Effector memory CD4-positive, alpha-beta T cell (primary cell): ENCODE measurements around the gene LRBA.

Experiments used
- DNase-seq, 3 donors: peaks; one replicate each; pipeline ENCODE4 v3.0.0-alpha.2; 2020
- H3K27ac ChIP-seq: 2 replicates; pipeline ENCODE4 v1.7.0; 2013; ENCODE audit warnings: mild to moderate bottlenecking, low read length, moderate library complexity; ENCODE audit not compliant: insufficient read depth, poor library complexity, severe bottlenecking
- H3K27me3 ChIP-seq: replicated peaks from 2 replicates; pipeline ENCODE4 v1.7.0; 2013; ENCODE audit warnings: mild to moderate bottlenecking, low read length; ENCODE audit not compliant: insufficient read depth, control insufficient read depth, poor library complexity, severe bottlenecking
- H3K36me3 ChIP-seq: 2 replicates; pipeline ENCODE4 v1.7.0; 2013; ENCODE audit warnings: mild to moderate bottlenecking, low read length, moderate library complexity; ENCODE audit not compliant: control insufficient read depth, insufficient read depth
- H3K4me1 ChIP-seq: 2 replicates; pipeline ENCODE4 v1.7.0; 2013; ENCODE audit warnings: low read length, mild to moderate bottlenecking; ENCODE audit not compliant: control insufficient read depth, insufficient read depth, poor library complexity, severe bottlenecking
- H3K4me3 ChIP-seq: 2 replicates; pipeline ENCODE4 v1.7.0; 2013; ENCODE audit warnings: low read length, low read depth, mild to moderate bottlenecking; ENCODE audit not compliant: insufficient read depth, poor library complexity, severe bottlenecking
- H3K9me3 ChIP-seq: 2 replicates; pipeline ENCODE4 v1.7.0; 2013; ENCODE audit warnings: mild to moderate bottlenecking, low read length, moderate library complexity; ENCODE audit not compliant: control insufficient read depth

Gene LRBA

DNA sequence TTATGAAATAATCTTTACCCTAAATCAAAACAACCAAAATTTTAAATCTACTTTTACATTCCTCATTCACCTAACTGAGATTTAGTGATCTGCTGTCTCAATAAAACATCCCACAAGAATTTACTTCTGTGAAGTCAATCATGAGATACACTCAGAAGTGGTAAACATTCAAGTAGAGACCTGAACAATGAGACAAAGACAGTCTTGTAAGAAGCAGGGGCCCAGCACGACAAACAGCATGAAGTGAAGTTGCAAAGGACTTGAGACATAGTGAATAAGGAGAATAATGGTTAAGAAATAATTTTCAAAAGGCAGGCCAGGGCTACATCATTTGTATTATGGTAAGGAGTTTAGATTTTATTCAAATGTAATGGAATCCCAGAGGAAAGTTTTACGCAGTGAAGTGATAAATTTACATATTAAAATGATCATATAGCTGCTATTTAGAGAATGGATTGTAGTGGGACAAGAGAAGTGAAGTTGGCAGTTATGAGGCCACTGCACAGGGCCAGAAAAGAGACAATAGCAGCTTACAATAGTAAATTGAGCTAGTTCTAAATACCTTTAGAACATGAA lies 331.2 kb downstream of the LRBA start:
- no peak overlapping the region for H3K4me3 ChIP-seq
- no peaks in the 10 kb centered on the region for H3K36me3 ChIP-seq
- no peaks in the 10 kb centered on the region for H3K27me3 ChIP-seq
- no peaks in the 10 kb centered on the region for H3K9me3 ChIP-seq
- H3K27ac ChIP-seq, result no peak overlapping the region
- no peaks in the 10 kb centered on the region for H3K4me1 ChIP-seq
- no peak for DNase-seq

DNA sequence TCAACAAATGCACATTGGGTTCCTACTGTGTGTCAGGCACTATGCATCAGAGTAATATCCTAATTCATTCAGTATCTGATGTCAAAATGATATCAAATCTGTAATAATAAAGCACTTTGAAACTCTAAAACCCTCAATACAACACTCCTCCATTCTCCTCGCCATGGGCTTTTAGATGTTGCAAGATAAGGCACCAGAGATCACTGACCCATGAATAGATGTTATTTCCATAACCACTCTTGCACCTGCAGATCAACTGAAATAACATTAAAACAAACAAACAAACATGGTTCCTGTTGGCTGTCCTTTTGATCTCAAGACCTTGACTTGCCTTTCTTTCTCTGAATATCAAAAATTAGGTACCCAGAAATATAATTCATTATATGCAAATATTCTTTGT lies 333.0 kb downstream of the LRBA start:
- Histone ChIP-seq H3K27ac (no peak overlapping the region), H3K4me1 (no peaks in the 10 kb centered on the region), H3K4me3 (no peak overlapping the region), H3K9me3 (no peaks in the 10 kb centered on the region), H3K36me3 (no peaks in the 10 kb centered on the region), H3K27me3 (no peaks in the 10 kb centered on the region)
- no peak for DNase-seq

DNA sequence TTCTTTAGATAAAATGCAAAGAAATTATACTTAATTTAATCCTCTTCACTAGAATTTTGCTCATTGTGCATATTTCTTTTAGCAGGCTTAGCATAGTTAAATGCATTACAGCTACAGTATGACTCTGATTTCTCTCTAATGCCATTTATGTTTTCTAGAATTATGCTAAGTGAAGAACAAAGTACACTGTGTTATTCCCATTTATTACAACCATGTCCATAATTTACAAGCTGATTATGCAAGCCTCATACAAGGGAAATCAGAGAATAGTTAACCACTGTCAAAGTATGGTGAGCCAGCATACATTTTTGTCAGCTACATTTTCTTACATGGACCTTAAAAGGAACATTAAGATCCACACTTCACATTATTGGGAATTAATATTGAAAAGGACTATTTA lies 334.0 kb downstream of the LRBA start:
- Histone ChIP-seq H3K9me3 (no peaks in the 10 kb centered on the region), H3K27ac (no peak overlapping the region), H3K27me3 (no peaks in the 10 kb centered on the region), H3K4me3 (no peak overlapping the region), H3K36me3 (no peaks in the 10 kb centered on the region), H3K4me1 (no peaks in the 10 kb centered on the region)
- DNase-seq, result no peak

- DNase-seq, result no peak
- no peak overlapping the region for H3K27ac ChIP-seq
These were observed 334.4 kb downstream of the LRBA start for GRCh38 chr4:150680651-150681050.

GRCh38 chr4:150679765-150680343 lies 335.2 kb downstream of the LRBA start:
- no peak for DNase-seq
- H3K27me3 ChIP-seq, result no peaks in the 10 kb centered on the region
- H3K4me1 ChIP-seq, result no peaks in the 10 kb centered on the region
- no peaks in the 10 kb centered on the region for H3K36me3 ChIP-seq
- no peaks in the 10 kb centered on the region for H3K9me3 ChIP-seq
- H3K27ac ChIP-seq, result no peak overlapping the region
- no peak overlapping the region for H3K4me3 ChIP-seq

More at GRCh38 chr4:150680651-150681050, 334.4 kb downstream of the LRBA start:
- H3K4me3 ChIP-seq, result no peak overlapping the region
- H3K9me3 ChIP-seq, result no peaks in the 10 kb centered on the region
- H3K27me3 ChIP-seq, result no peaks in the 10 kb centered on the region
- no peaks in the 10 kb centered on the region for H3K4me1 ChIP-seq
- no peaks in the 10 kb centered on the region for H3K36me3 ChIP-seq

DNA sequence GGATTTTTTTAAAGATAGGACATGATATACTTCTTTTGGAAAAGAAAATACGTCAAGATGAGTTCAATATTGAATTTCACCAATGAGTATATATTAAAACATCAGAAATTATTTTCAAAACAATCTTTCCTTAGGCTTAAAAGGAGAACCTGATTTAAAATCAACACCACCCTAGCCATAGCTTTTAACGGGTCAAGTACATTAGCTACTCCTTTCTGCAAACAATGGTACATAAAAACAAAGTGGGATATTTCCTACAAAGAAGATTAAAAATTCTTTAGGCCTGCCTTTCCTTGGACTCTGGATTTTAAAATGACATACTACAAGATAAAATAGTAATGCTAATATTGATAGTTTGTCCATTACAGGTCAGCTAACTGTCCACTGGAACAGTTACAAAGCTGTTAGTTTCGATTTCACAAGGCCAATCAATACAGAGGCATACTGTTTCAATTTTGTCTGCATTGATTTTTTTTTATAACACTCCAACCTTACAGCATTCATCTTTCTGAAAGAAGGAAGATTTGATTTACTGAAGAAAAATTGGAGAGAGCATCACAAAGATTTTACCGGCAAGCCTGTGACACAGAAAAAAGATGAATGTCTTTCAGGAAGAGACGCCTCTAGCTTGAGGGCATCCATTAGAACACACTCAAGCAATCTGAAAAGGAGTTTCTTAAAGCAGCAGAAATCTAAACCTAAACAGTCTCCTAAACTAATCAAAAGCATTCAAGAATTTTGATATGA lies 335.9 kb downstream of the LRBA start:
- Histone ChIP-seq H3K4me1 (no peaks in the 10 kb centered on the region), H3K4me3 (no peak overlapping the region), H3K9me3 (no peaks in the 10 kb centered on the region), H3K36me3 (no peaks in the 10 kb centered on the region), H3K27me3 (no peaks in the 10 kb centered on the region), H3K27ac (no peak overlapping the region)
- no peak for DNase-seq

DNA sequence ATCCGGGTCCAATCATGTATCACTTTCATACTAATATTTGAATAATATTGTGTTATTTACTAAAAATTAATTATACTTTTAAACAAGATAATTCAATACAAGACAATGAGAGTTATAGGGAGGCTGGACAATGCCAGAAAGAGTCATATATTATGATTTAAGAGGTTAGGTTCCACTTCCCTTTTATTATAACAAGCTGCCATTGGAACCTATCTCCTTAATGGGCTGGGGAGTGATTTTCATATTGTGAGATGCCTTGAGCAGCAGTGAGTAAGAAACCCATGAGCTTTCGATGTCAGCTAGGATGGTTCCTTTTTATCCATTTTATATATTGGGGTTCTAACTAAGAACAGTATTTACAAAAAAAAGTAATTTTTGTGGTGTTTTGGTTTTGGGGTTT lies 341.3 kb downstream of the LRBA start:
- Histone ChIP-seq H3K4me3 (no peak overlapping the region), H3K9me3 (no peaks in the 10 kb centered on the region), H3K36me3 (no peaks in the 10 kb centered on the region), H3K4me1 (no peaks in the 10 kb centered on the region), H3K27ac (no peak overlapping the region), H3K27me3 (no peaks in the 10 kb centered on the region)
- DNase-seq, result no peak

DNA sequence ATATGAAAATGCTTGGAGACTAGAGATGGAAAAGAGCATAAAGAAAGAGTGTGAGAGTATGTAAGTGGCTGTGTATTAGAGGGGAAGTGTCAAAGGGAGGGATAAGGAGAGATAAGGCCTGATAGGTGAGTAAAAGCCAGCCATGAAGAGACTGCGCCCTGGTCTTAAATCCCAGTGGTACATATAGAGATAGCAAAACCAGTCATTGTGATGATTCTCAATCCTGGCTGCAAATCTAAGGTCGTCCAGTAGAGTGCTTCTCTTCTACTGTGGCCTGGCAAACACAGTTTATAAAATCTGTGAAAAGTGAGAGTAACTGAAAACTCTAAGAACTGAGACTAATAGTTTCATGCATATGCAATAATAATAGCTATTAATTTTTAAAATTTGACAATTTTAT lies 346.3 kb downstream of the LRBA start:
- no peak overlapping the region for H3K4me3 ChIP-seq
- no peaks in the 10 kb centered on the region for H3K9me3 ChIP-seq
- no peaks in the 10 kb centered on the region for H3K36me3 ChIP-seq
- no peak for DNase-seq
- H3K27ac ChIP-seq, result no peak overlapping the region
- no peaks in the 10 kb centered on the region for H3K4me1 ChIP-seq
- no peaks in the 10 kb centered on the region for H3K27me3 ChIP-seq

DNA sequence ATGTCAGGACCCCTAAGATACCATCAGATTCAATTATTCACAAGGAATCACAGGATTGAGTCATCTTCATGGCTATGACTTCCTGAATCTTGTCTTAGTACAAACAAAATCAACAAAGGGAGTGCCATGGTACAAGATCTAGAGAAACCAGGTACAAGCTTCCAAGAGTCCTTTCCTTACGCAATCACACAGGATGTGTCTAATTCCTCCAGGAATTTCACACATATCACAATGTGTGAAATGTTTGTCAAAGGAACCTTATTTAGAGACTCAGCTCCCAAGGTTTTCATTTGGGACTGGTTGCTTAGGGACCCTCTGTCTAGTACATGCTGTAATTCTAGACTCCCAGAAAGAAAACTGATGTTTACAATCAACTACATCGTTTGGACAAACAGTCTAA lies 350.1 kb downstream of the LRBA start:
- Histone ChIP-seq H3K27me3 (no peaks in the 10 kb centered on the region), H3K9me3 (no peaks in the 10 kb centered on the region), H3K36me3 (no peaks in the 10 kb centered on the region), H3K4me1 (no peaks in the 10 kb centered on the region), H3K4me3 (no peak overlapping the region), H3K27ac (no peak overlapping the region)
- no peak for DNase-seq

DNA sequence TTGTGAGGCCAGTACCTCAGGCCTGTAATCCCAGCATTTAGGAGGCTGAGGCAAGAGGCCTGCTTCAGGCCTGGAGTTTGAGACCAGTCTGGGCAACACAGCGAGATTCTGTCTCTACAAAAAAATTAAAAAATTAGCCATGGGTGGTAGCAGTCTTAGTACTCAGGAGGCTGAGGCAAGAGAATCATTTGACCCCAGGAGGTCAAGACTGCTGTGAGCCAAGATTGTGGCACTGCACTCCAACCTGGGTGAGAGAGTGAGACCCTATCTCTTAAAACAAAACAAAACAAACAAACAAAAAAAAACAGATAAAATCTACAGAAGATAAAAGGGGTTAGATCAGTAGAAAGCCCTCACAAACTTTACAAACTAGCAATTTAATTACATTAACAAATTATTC lies 352.4 kb downstream of the LRBA start:
- no peaks in the 10 kb centered on the region for H3K4me1 ChIP-seq
- DNase-seq, result no peak
- no peak overlapping the region for H3K4me3 ChIP-seq
- H3K27me3 ChIP-seq, result no peaks in the 10 kb centered on the region
- no peaks in the 10 kb centered on the region for H3K9me3 ChIP-seq
- H3K36me3 ChIP-seq, result no peaks in the 10 kb centered on the region
- H3K27ac ChIP-seq, result no peak overlapping the region
